Naive thymus-derived CD4-positive, alpha-beta T cell (primary cell): ENCODE measurements around the gene SLC29A1. TPM values are rescaled to one million over a fixed set of nuclear protein-coding genes. Genes with fewer than 3 reads are reported as not detected.
"Not testable (repeated sequence)": the region's sequence is repeated elsewhere in the genome, so short reads cannot be mapped to it uniquely, and the experiment has no call there.

Experiments used
- ATAC-seq: fragments of 150-1000 bp; cut with Tn5 transposase; 2 replicates; pipeline ENCODE4 v1.10.0; 2021; ENCODE audit warnings: mild to moderate bottlenecking, moderate library complexity
- CTCF ChIA-PET: fragments of 350-600 bp; sonication (Branson Sonifier 250); formaldehyde crosslinking; loops from one replicate; lab custom pipeline; 2021; ENCODE audit warnings: antibody characterized with exemption; lab: Charles Lee
- POLR2A ChIA-PET: fragments of 350-600 bp; sonication (Branson Sonifier 250); formaldehyde crosslinking; loops from one replicate; lab custom pipeline; 2021; ENCODE audit warnings: antibody characterized with exemption, inconsistent platforms; lab: Charles Lee
- DNase-seq, 9 donors: peaks; one replicate each; pipeline versions ENCODE4 v3.0.0 to v3.0.0-alpha.2; 2020 to 2022; ENCODE audit warnings: mixed read lengths in 1 of 9
- H3K27ac ChIP-seq: one replicate; pipeline ENCODE4 v1.7.0; 2013; ENCODE audit warnings: mild to moderate bottlenecking, low read depth, low read length, moderate library complexity
- H3K27me3 ChIP-seq, 2 donors: one replicate each; pipeline ENCODE4 v1.7.0; 2013; ENCODE audit warnings: low read length in 2 of 2, mild to moderate bottlenecking in 2 of 2, moderate library complexity in 2 of 2; ENCODE audit not compliant: control insufficient read depth in 2 of 2, insufficient read depth in 2 of 2
- H3K36me3 ChIP-seq, 3 experiments: 1 replicate in 2 of 3; 2 replicates in 1 of 3; pipeline ENCODE4 v1.7.0; 2013; ENCODE audit warnings: low read length in 3 of 3, mild to moderate bottlenecking in 3 of 3, moderate library complexity in 1 of 3; ENCODE audit not compliant: insufficient read depth in 3 of 3, control insufficient read depth in 2 of 3
- H3K4me1 ChIP-seq, 2 donors: one replicate each; pipeline ENCODE4 v1.7.0; 2013; ENCODE audit warnings: low read length in 2 of 2, mild to moderate bottlenecking in 2 of 2, moderate library complexity in 1 of 2; ENCODE audit not compliant: control insufficient read depth in 2 of 2, insufficient read depth in 2 of 2
- H3K4me3 ChIP-seq: 2 replicates; pipeline ENCODE4 v1.7.0; 2013; ENCODE audit warnings: mild to moderate bottlenecking, low read length
- H3K9me3 ChIP-seq, 3 experiments: 1 replicate in 2 of 3; 2 replicates in 1 of 3; pipeline ENCODE4 v1.7.0; 2013; ENCODE audit warnings: low read length in 3 of 3; ENCODE audit not compliant: control insufficient read depth in 2 of 3
- H3K27ac Mint-ChIP-seq, 9 donors: one replicate each; pipeline ENCODE4 v1.8.0; 2020 to 2022; ENCODE audit warnings: mixed read lengths in 9 of 9, mild to moderate bottlenecking in 8 of 9, moderate library complexity in 5 of 9, inconsistent platforms in 2 of 9
- H3K27me3 Mint-ChIP-seq, 5 donors: one replicate each; pipeline ENCODE4 v1.8.0; 2021 to 2022; ENCODE audit warnings: mixed read lengths in 5 of 5, mild to moderate bottlenecking in 1 of 5
- H3K36me3 Mint-ChIP-seq, 5 donors: one replicate each; pipeline ENCODE4 v1.8.0; 2020 to 2022; ENCODE audit warnings: mixed read lengths in 5 of 5, mild to moderate bottlenecking in 3 of 5, inconsistent platforms in 1 of 5
- H3K4me1 Mint-ChIP-seq, 7 donors: one replicate each; pipeline ENCODE4 v1.8.0; 2020 to 2022; ENCODE audit warnings: mixed read lengths in 7 of 7, mild to moderate bottlenecking in 3 of 7, inconsistent platforms in 1 of 7
- H3K4me3 Mint-ChIP-seq, 10 donors: one replicate each; pipeline ENCODE4 v1.8.0; 2020 to 2022; ENCODE audit warnings: mild to moderate bottlenecking in 10 of 10, mixed read lengths in 10 of 10, moderate library complexity in 6 of 10, inconsistent platforms in 2 of 10
- H3K9me3 Mint-ChIP-seq, 11 donors: one replicate each; pipeline ENCODE4 v1.8.0; 2020 to 2022; ENCODE audit warnings: mixed read lengths in 11 of 11, mild to moderate bottlenecking in 4 of 11, inconsistent platforms in 1 of 11, moderate library complexity in 1 of 11
- intact Hi-C, 2 donors: fragments of 100-400 bp; cut with micrococcal nuclease; formaldehyde crosslinking; loops; one replicate each; pipeline ENCODE4 v1.15.1; 2023
- polyA plus RNA-seq, 2 donors: library from polyadenylated mRNA; unstranded; fragments of 300-500 nt; fragmentation: Illumina TruSeq; gene quantifications; one replicate each; pipeline ENCODE4 v1.2.3, GENCODE V29; 2021
- total RNA-seq, 6 experiments: library from RNA in 5 of 6; stranded (reverse) in 5 of 6; gene quantifications; 1 replicate in 5 of 6; 2 replicates in 1 of 6; pipeline ENCODE4 v1.2.3 and lab custom pipeline; 2021 to 2026

The SLC29A1 gene
- total and polyA plus RNA-seq, 7 experiments from 2014 or later = 0.84 to 41.1 (median 1.8) TPM

GRCh38 chr6:44185356-44185755, 38.0 kb upstream of the SLC29A1 start:
- intact Hi-C loops, H3K27me3 ChIP-seq, CTCF ChIA-PET, H3K4me1 ChIP-seq, POLR2A ChIA-PET, H3K36me3 Mint-ChIP-seq, H3K27ac ChIP-seq, H3K9me3 ChIP-seq, ATAC-seq, H3K4me3 ChIP-seq, H3K27me3 Mint-ChIP-seq, H3K36me3 ChIP-seq, DNase-seq, H3K9me3 Mint-ChIP-seq: not testable (repeated sequence)
- peak overlapping the region in 1 of 10 donors; percentile 7 for H3K4me3 Mint-ChIP-seq
- H3K4me1 Mint-ChIP-seq = peaks cover 6 to 13% (median 9%) of the 10 kb centered on the region in 7 donors
- H3K27ac Mint-ChIP-seq = peak overlapping the region in 1 of 9 donors; percentile 13

GRCh38 chr6:44185953-44186634, 37.3 kb upstream of the SLC29A1 start:
- H3K27ac ChIP-seq = no peak overlapping the region
- no peaks in the 10 kb centered on the region for H3K36me3 ChIP-seq
- intact Hi-C loops = no loop called here
- DNase-seq (peak in 6 of 9 donors; percentile 7 to 22 (median 10)), ATAC-seq (peak; percentile 59)
- H3K27me3 Mint-ChIP-seq = peaks cover 0 to 4% (median 0%) of the 10 kb centered on the region in 5 donors
- CTCF ChIA-PET = no interaction called here
- H3K36me3 Mint-ChIP-seq = no peaks in the 10 kb centered on the region
- no peak overlapping the region for H3K4me3 ChIP-seq
- peak overlapping the region in 9 of 10 donors; percentile 41 to 84 (median 57) for H3K4me3 Mint-ChIP-seq
- H3K9me3 ChIP-seq = no peaks in the 10 kb centered on the region
- peaks cover 6 to 13% (median 9%) of the 10 kb centered on the region in 7 donors for H3K4me1 Mint-ChIP-seq
- POLR2A ChIA-PET = interaction anchor here (1.0 kb wide), 1 partner anchor 71 kb away, joined by 3 read pairs; no protein-coding TSS in a partner anchor
- no peaks in the 10 kb centered on the region for H3K9me3 Mint-ChIP-seq
- no peaks in the 10 kb centered on the region for H3K27me3 ChIP-seq
- H3K27ac Mint-ChIP-seq = peak overlapping the region in 5 of 9 donors; percentile 6 to 76 (median 19)
- H3K4me1 ChIP-seq = peaks cover 0 to 5% of the 10 kb centered on the region in 2 donors

DNA sequence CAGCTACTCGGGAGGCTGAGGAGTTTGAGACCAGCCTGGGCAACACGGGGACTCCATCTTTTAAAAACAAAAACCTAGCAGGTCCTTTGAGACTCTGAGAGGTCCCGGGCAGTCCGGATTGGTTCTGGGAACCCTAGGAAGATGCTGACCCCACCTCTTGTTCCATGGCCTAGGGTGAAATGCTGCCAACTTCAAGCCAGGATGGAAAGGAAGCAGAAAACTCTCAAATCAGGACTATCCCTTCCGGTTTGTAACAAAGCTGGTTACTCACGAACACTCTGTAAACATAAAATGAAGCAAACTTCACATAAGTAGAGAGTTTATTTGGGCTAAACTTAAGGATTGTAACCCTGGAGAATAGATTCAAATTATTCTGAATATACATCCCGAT, 36.8 kb upstream of the SLC29A1 start:
- intact Hi-C loops = no loop called here
- H3K36me3 Mint-ChIP-seq = no peaks in the 10 kb centered on the region
- H3K9me3 ChIP-seq = no peaks in the 10 kb centered on the region
- ATAC-seq (no peak), DNase-seq (no peak)
- CTCF ChIA-PET = no interaction called here
- no peak overlapping the region for H3K4me3 ChIP-seq
- H3K27me3 Mint-ChIP-seq = peaks cover 0 to 4% (median 0%) of the 10 kb centered on the region in 5 donors
- peaks cover 6 to 13% (median 9%) of the 10 kb centered on the region in 7 donors for H3K4me1 Mint-ChIP-seq
- no peaks in the 10 kb centered on the region for H3K27me3 ChIP-seq
- no peaks in the 10 kb centered on the region for H3K36me3 ChIP-seq
- H3K4me1 ChIP-seq = peaks cover 0 to 5% of the 10 kb centered on the region in 2 donors
- peak overlapping the region in 2 of 9 donors; percentile 6 to 19 for H3K27ac Mint-ChIP-seq
- no peaks in the 10 kb centered on the region for H3K9me3 Mint-ChIP-seq
- peak overlapping the region in 1 of 10 donors; percentile 73 for H3K4me3 Mint-ChIP-seq
- H3K27ac ChIP-seq = no peak overlapping the region
- POLR2A ChIA-PET = interaction anchor here (1.0 kb wide), 1 partner anchor 70 kb away, joined by 3 read pairs; no protein-coding TSS in a partner anchor

DNA sequence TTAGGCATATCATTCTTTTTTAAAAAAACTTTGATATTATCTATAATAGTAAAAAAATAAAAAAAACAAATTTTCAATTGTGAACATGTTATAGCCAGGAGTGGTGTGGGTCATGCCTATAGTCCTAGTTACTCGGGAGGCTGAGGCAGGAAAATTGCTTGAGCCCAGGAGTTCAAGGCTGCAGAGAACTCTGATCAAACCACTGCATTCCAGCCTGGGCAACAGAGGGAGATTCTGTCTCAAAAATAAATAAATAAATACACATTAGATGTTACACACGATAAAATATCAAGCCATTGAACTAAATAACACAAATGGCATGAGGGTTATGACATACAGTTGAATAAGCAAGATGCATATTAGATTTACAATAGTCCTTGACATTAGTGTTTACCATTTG, 34.6 kb upstream of the SLC29A1 start:
- POLR2A ChIA-PET = no interaction called here
- peaks cover 0 to 13% (median 6%) of the 10 kb centered on the region in 5 donors for H3K27me3 Mint-ChIP-seq
- no peak for ATAC-seq

DNA sequence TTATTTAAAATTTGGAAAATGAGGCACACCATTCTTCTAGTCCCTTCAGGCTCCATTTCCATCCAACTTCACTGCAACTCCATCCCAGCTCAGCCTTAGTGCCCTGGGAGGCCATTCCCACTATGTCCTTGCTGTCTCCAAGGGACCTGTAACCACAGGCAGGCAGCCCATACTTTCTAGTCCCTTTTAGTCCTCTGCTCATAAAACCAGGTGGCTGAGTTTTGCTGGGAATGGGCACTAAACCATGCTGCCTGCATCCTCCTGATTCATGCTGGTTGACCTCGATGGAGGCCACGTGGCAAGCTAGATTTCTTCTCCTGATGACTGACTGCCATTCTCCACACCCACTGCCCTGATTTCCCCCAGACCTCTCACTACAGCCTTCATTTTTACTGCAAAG, 34.1 kb upstream of the SLC29A1 start:
- H3K27me3 Mint-ChIP-seq = peaks cover 0 to 13% (median 6%) of the 10 kb centered on the region in 5 donors
- ChIA-PET CTCF (no interaction called here), POLR2A (no interaction called here)
- no peaks in the 10 kb centered on the region for H3K36me3 Mint-ChIP-seq
- DNase-seq (no peak), ATAC-seq (no peak)
- peaks cover 6 to 21% (median 9%) of the 10 kb centered on the region in 7 donors for H3K4me1 Mint-ChIP-seq
- Histone ChIP-seq H3K36me3 (no peaks in the 10 kb centered on the region), H3K4me3 (no peak overlapping the region), H3K4me1 (peaks cover 0 to 5% of the 10 kb centered on the region in 2 donors), H3K9me3 (no peaks in the 10 kb centered on the region), H3K27me3 (no peaks in the 10 kb centered on the region), H3K27ac (no peak overlapping the region)
- no peaks in the 10 kb centered on the region for H3K9me3 Mint-ChIP-seq
- intact Hi-C loops = no loop called here
- H3K27ac Mint-ChIP-seq = no peak overlapping the region
- no peak overlapping the region for H3K4me3 Mint-ChIP-seq

More for the DNA sequence above, 34.6 kb upstream of the SLC29A1 start:
- H3K27ac Mint-ChIP-seq = no peak overlapping the region
- intact Hi-C loops = no loop called here
- H3K27ac ChIP-seq = no peak overlapping the region
- no peak for DNase-seq
- peaks cover 6 to 23% (median 9%) of the 10 kb centered on the region in 7 donors for H3K4me1 Mint-ChIP-seq
- H3K4me1 ChIP-seq = peaks cover 0 to 5% of the 10 kb centered on the region in 2 donors
- no peak overlapping the region for H3K4me3 ChIP-seq
- H3K36me3 Mint-ChIP-seq = no peaks in the 10 kb centered on the region
- H3K36me3 ChIP-seq = no peaks in the 10 kb centered on the region
- no peaks in the 10 kb centered on the region for H3K27me3 ChIP-seq
- CTCF ChIA-PET = no interaction called here
- H3K9me3 ChIP-seq = no peaks in the 10 kb centered on the region
- H3K4me3 Mint-ChIP-seq = no peak overlapping the region
- no peaks in the 10 kb centered on the region for H3K9me3 Mint-ChIP-seq

DNA sequence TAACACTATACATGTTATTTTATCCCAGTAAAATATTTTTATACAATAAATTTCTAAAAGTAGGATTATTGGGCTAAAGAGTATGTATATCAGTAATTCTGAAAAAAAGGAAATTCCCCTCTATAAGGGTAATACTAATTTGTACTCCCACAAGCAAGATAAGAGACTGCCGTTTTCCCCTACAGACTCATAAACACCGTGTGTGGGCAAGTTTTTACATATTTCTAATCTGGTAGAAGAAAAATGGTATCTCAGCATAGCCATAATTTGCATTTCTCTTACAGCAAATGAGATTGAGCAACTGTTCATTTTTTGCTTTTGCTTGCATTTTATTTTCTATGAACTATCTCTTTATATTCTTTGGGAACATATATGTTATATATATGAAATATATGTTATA, 32.7 kb upstream of the SLC29A1 start:
- intact Hi-C loops = no loop called here
- no peak overlapping the region for H3K27ac Mint-ChIP-seq
- peaks cover 6 to 18% (median 8%) of the 10 kb centered on the region in 7 donors for H3K4me1 Mint-ChIP-seq
- no peak overlapping the region for H3K27ac ChIP-seq
- H3K36me3 ChIP-seq = no peaks in the 10 kb centered on the region
- H3K9me3 ChIP-seq = no peaks in the 10 kb centered on the region
- DNase-seq (no peak), ATAC-seq (no peak)
- H3K4me3 ChIP-seq = no peak overlapping the region
- ChIA-PET CTCF (no interaction called here), POLR2A (interaction anchor here (0.7 kb wide), 1 partner anchor 236 kb away, joined by 3 read pairs; no protein-coding TSS in a partner anchor)
- H3K36me3 Mint-ChIP-seq = no peaks in the 10 kb centered on the region
- H3K9me3 Mint-ChIP-seq = no peaks in the 10 kb centered on the region
- no peaks in the 10 kb centered on the region for H3K27me3 ChIP-seq
- peaks cover 0 to 5% of the 10 kb centered on the region in 2 donors for H3K4me1 ChIP-seq
- H3K4me3 Mint-ChIP-seq = no peak overlapping the region
- H3K27me3 Mint-ChIP-seq = peaks cover 0 to 14% (median 6%) of the 10 kb centered on the region in 5 donors
